Activated T-cell treated with anti-CD3 and anti-CD28 coated beads for 48 hours (primary cell): ENCODE measurements around the gene EGFLAM.

Source experiments
- DNase-seq: peaks from one replicate; pipeline ENCODE4 v3.0.0-alpha.2; 2020; ENCODE audit warnings: low read depth

The EGFLAM gene

GRCh38 chr5:38265546-38266179 lies 7.3 kb downstream of the EGFLAM start:
- peak; percentile 34 for DNase-seq

GRCh38 chr5:38267372-38267771 lies 9.0 kb downstream of the EGFLAM start:
- DNase-seq: no peak

GRCh38 chr5:38273626-38274025 lies 15.3 kb downstream of the EGFLAM start:
- no peak for DNase-seq

GRCh38 chr5:38274370-38274769 lies 16.0 kb downstream of the EGFLAM start:
- DNase-seq: no peak

- no peak for DNase-seq
Measured at GRCh38 chr5:38284384-38284783, 26.0 kb downstream of the EGFLAM start.

- no peak for DNase-seq
Measured at GRCh38 chr5:38285226-38285625, 26.9 kb downstream of the EGFLAM start.

GRCh38 chr5:38286002-38286401 lies 27.6 kb downstream of the EGFLAM start:
- DNase-seq: no peak

GRCh38 chr5:38287124-38287523 lies 28.8 kb downstream of the EGFLAM start:
- no peak for DNase-seq

- no peak for DNase-seq
Measured at GRCh38 chr5:38289457-38289856, 31.1 kb downstream of the EGFLAM start.

- DNase-seq: no peak
Measured at GRCh38 chr5:38290028-38290653, 31.8 kb downstream of the EGFLAM start.

- DNase-seq: no peak
Measured at GRCh38 chr5:38291355-38291754, 33.0 kb downstream of the EGFLAM start.

- DNase-seq: no peak
Measured at GRCh38 chr5:38292228-38292627, 33.9 kb downstream of the EGFLAM start.

- DNase-seq: no peak
Measured at GRCh38 chr5:38295751-38296150, 37.4 kb downstream of the EGFLAM start.

- DNase-seq: no peak
Measured at GRCh38 chr5:38297830-38298608, 39.7 kb downstream of the EGFLAM start.

GRCh38 chr5:38299585-38299984 lies 41.2 kb downstream of the EGFLAM start:
- DNase-seq: no peak

GRCh38 chr5:38305148-38305547 lies 46.8 kb downstream of the EGFLAM start:
- no peak for DNase-seq

GRCh38 chr5:38307845-38308244 lies 49.5 kb downstream of the EGFLAM start:
- no peak for DNase-seq

GRCh38 chr5:38316544-38317224 lies 58.3 kb downstream of the EGFLAM start:
- DNase-seq: no peak

- no peak for DNase-seq
Measured at GRCh38 chr5:38317868-38318267, 59.5 kb downstream of the EGFLAM start.

- DNase-seq: no peak
Measured at GRCh38 chr5:38319491-38319890, 61.1 kb downstream of the EGFLAM start.

- DNase-seq: no peak
Measured at GRCh38 chr5:38321978-38322377, 63.6 kb downstream of the EGFLAM start.

GRCh38 chr5:38323645-38324295 lies 65.4 kb downstream of the EGFLAM start:
- no peak for DNase-seq
